GM12801 (cell line): ENCODE results near the gene CLRN2.

Source experiments
- CTCF ChIP-seq: IDR thresholded peaks from one replicate; pipeline ENCODE4 v1.5.1; 2011; ENCODE audit warnings: control low read depth; ENCODE audit not compliant: insufficient read length; ENCODE audit errors: extremely low read depth

CLRN2 gene

GRCh38 chr4:17516980-17517379, 2.0 kb downstream of the CLRN2 start:
- no peak for TF ChIP-seq CTCF

GRCh38 chr4:17517664-17518063, 2.7 kb downstream of the CLRN2 start:
- TF ChIP-seq CTCF = no peak

- TF ChIP-seq CTCF = no peak
Measured at GRCh38 chr4:17521595-17521994, 6.6 kb downstream of the CLRN2 start.

GRCh38 chr4:17523662-17524061, 8.7 kb downstream of the CLRN2 start:
- TF ChIP-seq CTCF = no peak

GRCh38 chr4:17526695-17527477, 11.9 kb downstream of the CLRN2 start:
- TF ChIP-seq CTCF = no peak

- no peak for TF ChIP-seq CTCF
Measured at GRCh38 chr4:17528551-17529165, 13.7 kb downstream of the CLRN2 start.

- no peak for TF ChIP-seq CTCF
Measured at GRCh38 chr4:17531538-17532285, 16.7 kb downstream of the CLRN2 start.
